GM18511 (cell line): ENCODE data around the gene IMMP2L.

ENCODE experiments used
- ATAC-seq: cut with Tn5 transposase; IDR thresholded peaks from one replicate; pipeline ENCODE4 v1.9.1; 2021; ENCODE audit warnings: mild to moderate bottlenecking, moderate library complexity; ENCODE audit not compliant: unreplicated experiment

The IMMP2L gene

DNA sequence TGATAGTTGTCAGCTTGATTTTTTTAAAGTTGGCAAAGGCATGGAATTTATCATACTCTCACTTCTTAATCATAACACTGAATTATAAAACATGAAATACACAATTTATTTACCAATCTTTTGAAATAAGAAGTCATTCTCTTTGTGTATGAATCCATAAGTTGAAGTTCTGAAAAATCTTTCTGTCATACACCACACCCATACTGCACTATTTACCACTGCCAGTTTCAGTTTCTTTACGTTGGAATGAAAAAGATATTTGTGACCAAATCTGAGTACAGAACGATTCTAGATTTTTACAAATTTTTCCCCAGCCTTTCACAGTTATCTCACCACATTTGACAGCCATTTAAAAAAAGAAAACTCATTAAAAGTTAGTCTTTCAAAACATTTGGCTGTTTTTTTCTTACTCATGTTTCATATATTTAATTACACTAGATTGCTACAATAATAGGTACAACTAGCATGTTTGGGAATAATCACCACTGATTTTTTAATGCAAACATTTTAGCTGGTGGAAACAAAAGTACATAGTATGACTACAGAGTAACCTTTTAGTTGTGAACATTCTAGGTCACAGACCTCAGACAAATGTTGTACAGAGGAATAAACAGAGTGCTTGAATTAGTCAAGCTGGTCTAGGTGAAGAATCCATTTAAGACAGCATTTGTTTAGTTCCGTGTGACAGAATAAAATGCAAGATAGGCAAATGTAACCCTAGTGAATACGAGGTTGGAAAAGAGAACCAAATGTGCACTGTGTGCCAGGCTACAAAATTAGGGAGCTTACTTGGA is 656.3 kb downstream of the IMMP2L start:
- no peak for ATAC-seq

DNA sequence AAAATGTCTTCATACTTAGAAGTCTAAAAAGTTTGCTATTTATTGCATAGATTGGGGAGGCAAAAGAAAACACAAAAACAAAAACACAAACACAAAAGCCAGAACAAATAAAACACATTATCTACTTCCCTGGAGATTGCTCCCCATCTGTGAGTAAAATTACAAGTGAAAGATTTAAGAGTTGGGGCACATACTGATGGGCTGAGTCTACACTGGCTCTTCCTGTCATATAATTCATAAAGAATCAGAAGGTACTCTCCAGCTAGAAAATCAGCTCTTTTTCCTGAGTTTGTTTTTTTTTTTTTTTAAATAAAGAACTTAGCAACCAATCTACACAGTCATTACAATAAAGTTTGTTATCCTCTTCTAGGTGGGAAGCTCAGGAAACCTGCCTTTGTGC is 663.8 kb downstream of the IMMP2L start:
- no peak for ATAC-seq

DNA sequence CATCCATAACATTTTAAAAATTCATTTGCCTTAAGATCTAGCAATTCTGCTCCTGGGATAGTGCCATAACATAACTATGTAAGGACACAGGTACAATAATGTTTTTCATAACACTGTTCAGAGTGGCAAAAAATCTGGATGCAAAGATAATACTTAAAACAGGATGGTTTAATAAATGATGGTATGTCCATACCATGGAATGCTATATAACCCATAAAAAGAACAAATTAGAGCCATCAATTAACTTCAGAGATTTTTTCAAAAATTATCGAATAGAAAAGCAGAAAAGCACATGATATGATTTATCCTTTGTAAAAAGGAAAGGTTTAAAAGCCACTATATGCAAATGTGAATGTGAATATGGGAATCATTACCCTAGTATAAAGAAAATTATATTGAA is 664.8 kb downstream of the IMMP2L start:
- ATAC-seq = no peak

DNA sequence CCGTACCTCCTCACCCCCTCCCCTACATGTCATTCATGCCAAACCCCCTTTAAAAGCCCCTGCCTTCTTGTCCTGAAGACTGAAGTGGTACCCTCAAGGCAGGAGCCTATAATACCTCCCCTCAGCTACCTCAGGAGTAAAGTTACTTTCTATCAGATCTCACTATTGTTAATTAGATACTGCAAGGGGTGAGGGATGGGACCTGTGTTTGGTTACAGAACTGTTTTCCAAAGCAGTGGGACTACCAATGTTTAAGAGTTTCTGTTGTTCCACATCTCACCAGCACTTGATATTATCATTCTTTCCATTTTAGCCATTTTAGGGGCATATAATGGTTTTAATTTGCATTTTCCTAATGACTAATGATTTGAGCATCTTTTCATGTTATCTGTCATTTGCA is 668.2 kb downstream of the IMMP2L start:
- no peak for ATAC-seq

DNA sequence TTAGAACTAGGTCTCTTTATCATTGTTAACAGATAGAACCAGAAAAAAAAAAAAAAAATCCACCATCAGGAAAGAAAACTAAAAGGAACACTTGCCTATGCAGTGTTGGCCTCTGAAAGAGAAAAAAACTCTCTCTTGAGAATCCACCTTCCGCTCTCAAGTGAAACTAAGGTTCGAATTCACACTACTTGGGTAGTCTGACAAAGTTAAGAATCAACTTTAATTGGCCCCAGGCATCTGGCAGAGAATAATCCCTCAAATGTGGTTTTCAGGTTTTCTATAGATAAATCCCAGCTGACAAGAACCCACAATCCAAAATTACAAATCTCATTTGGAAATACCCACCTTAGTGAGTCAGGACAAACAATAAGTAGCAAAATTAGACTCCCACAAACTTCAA is 671.1 kb downstream of the IMMP2L start:
- no peak for ATAC-seq

DNA sequence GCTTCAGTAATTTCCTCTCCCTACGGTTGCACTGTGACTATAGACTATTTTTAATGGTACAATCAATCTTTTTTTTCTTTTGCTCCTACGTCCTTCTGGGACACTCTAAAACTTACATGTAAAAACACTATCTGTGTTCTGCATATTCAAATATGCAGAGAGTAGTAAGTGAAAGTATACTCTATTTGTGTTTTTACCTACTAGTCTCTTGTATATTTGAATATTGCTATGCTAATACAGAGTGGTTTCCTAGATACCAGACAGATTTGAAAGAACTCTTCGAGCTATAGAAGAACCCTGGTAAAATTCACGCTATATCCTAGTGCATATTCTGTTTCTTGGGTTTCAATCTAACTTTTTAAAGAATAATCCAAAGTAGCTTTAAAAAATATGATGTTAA is 672.2 kb downstream of the IMMP2L start:
- no peak for ATAC-seq

DNA sequence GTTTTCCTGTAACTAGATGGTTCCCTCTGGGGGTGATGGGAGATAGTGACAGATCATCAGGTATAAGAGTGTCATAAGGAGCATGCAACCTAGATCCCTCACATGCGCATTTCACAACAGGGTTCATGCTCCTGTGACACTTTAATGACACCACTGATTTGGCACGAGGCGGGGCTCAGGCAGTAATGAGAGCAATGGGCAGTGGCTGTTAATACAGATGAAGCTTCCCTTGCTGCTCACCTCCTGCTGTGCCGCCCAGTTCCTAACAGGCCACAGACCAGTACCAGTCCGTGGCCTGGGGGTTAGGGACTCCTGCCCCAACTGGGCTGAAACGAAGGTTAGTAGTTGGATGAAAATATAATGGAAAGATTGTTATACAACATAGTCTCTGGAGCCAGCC is 673.0 kb downstream of the IMMP2L start:
- no peak for ATAC-seq

DNA sequence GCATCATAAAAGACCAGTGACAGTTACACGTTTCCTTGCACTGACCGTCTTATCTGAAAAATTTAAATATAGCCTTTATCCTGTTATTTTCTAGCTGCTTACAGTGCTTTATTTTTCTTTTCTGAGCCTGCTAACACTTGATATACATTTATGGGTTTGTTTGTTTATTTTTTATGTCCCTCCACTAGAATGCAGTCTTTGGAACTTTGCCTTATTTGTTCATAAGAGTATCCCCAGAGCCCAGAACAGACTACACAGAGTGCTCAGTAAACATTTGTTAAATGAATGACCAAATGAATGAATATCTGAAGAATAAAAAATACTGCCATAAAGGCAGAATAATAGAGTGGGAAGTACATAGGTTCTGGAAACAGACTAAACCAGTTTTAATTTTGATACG is 673.7 kb downstream of the IMMP2L start:
- ATAC-seq = no peak

DNA sequence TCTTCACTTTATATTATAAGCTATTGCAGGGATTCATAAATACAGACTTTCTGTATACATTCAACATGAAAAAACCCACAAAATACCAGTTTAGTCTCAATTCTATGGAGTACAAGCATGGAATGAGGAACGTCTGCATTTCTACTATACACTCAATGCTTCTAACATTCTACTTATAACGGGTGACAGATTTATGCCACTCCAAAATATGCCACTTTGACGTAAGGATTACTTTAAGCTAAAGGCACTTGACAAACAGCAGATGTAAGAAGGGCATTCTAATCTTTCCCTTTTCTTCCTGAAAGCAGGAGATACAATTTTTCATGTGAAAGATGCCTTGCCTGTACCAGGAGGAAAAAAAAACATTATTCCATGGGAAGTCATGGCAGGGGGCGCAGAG is 676.8 kb downstream of the IMMP2L start:
- no peak for ATAC-seq

DNA sequence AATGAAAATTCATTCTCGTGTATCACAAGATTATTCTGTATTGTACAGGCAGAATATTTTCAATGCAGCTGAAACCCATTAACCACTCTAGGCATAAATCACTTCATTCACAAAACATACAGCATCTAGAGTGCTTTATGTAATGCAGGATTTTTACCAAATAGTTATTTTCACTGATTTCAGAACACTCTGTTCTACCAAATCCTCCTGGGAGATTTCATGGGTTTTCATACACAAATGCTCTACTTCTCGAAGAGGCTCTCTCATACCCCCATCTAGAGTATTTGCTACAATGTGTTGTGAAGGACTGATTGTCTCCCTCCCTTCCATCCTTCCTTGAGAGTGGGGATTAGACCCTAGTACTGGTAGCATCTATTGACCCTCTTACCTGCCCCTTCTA is 680.6 kb downstream of the IMMP2L start:
- no peak for ATAC-seq

DNA sequence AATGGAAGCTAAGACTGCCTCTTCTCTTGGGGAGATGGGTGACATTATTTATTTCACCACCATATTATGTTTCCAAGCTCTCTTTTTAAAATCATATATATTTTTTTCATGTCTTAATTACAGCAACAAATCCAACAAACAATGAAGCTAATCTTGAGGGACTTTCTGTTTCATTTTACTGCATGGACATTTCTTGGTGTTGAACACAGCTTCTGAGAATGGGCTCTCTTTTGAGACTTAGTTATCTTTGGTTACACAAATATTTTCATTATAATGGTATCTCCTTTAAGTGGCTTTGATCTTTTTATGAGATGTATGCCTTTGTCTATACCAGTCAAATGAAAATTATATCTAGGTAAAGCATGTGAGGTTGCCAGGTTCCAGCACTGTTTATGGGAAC is 681.3 kb downstream of the IMMP2L start:
- no peak for ATAC-seq

DNA sequence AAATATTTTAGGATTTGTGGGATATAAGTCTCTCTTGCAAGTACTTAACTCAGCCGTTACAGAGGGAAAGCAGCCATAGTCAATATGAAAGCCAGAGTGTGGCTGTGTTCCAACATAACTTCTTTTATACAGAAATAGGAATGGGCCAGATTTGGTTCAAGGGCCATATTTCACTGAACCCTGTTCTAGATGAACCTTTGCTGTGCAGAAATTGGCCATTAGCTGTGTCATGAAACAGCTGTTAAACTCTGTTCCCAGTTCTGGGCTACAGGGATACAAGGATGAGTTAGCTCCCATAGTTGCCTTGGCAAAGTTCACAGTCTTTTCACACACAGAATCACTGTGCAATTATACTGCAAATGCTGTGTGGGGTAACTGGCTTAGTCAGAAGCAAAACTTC is 685.3 kb downstream of the IMMP2L start:
- no peak for ATAC-seq

DNA sequence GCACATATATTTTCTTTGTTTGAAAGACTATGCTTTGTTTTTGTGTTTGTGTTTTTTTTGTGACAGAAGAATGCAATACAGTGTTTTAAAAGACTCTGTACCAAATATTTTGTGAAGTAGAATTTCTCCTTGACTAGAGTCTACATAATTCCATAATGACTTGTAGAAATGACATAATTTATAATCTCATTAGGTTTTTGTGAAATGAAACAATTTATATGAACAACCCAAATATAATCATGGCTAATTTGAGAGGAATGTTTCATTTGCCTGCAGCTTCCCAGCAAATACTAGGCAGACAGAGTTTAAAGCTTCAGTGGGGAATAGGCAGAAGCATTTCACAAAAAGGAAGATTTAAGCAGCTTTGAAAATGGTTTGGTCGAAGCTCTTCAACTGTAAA is 686.9 kb downstream of the IMMP2L start:
- no peak for ATAC-seq

DNA sequence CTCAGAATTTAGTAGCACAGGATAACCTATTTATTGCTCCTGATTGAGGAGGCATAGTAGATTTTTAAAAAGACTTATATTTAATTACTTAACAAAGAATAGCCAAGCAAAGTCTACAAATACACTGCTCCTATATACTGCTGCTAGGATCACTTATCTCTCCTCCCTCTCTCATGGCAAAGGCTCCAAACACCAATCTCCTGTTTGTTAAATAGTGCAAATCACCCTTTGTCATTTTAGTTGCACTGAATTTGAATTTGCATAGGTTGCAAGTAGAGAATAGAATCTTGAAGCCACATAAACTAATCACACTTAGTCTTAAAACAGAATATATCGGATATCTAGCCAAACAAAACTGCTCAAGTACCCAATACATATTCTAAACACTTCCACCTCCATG is 690.4 kb downstream of the IMMP2L start:
- ATAC-seq = no peak

DNA sequence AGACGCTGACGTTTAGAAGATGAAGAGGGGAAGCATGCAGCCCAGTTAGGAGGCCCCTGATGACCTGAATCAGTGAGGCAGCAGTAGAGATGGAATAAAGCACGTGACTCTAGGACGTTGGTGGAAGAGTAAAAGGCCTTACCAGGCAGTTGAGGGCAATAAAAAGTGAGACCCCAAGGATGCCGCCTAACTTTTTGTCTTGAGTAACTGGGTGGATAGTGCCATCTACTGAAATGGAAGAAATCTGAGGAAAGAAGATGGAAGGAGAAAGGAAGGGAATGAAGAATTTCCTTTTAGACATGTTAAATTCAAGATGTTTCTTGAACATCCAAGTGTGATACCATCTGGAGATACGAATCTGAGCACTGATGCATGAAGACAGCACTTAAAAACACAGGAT is 691.4 kb downstream of the IMMP2L start:
- no peak for ATAC-seq

DNA sequence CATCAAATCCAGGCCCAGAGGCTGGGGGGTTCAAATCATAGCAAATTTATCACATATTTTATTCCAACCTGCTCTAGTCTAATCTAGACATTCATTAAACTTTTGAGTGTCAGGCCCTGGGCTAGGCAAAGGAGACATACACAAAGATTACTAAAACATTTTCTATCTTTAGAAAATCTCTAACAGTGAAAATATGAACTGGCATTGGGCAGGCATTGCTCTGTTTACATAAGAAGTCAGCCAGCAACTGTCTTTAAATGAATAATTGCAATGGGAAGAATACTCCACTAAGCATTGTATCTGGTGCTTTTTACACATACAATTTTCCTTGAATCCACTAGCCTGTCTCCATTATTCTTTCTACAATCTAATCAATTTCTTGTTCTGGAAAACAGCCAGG is 693.8 kb downstream of the IMMP2L start:
- ATAC-seq = no peak

DNA sequence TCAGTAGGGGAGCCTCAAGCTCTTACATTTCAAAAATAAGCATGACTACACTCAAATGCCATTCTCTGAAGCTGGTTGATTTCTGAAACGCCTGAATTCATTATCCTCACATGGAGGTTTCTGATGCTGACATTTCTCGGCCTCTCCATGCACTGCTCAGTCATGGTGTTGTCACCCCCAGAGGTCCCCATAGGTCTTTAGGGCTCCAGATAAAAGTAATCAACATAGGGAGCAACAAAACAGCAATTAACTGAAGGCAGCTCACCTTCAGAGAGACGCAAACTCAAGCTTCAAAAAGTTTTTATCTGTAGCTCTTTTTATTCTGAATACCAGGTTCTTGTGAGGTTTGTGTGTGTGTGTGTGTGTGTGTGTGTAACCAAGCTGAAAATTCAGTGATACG is 694.5 kb downstream of the IMMP2L start:
- no peak for ATAC-seq

DNA sequence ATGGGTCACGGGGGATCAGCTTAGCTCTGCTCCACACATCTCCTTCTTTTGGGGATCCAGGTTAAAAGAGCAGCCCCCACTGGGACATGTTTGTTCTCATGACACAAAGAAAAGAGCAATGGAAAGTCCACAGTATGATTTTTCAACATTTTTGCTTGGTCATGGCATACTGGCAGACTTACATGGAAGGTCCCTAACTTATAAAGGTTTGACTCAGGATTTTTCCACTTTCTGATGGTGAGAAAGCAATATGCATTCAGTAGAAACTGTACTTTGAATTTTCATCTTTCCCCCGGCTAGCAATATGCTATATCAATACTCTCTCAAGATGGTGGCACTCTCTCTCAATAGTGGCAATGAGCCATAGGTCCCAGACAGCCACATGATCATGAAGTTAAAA is 699.0 kb downstream of the IMMP2L start:
- no peak for ATAC-seq

DNA sequence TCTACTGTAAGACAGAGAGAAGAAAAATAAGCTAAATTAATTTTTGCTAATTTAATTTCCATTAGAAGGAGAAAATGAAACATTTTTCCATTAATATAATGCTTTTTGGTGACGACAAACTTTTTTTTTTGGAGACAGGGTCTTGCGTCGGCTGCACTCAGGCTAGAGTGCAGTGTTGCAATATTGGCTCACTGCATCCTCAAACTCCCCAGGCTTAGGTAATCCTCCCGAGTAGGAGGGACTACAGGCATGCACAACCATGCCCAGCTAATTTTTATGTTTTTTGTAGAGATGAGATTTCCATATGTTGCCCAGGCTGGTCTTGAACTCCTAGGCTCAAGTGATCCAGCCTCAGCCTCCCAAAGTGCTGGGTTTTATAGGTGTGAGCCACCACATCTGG is 701.1 kb downstream of the IMMP2L start:
- no peak for ATAC-seq

DNA sequence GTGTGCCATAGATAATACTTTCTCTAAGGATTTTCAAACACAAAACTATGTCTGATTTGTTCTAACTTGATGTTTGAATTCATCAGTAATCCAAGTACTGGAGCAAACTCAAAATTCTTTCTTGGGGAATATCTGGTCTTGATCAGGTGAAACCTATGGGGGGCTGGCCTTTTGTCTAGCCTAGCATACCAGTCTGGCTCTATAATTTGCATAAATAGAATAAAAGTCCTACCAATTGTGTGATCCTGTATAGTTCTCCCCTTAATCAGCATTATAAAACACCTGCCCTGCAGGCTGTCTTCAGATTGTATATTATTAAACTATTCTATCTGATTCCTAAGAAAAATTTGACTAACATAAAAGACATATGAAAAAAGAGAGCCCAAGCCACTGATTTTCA is 705.2 kb downstream of the IMMP2L start:
- no peak for ATAC-seq

DNA sequence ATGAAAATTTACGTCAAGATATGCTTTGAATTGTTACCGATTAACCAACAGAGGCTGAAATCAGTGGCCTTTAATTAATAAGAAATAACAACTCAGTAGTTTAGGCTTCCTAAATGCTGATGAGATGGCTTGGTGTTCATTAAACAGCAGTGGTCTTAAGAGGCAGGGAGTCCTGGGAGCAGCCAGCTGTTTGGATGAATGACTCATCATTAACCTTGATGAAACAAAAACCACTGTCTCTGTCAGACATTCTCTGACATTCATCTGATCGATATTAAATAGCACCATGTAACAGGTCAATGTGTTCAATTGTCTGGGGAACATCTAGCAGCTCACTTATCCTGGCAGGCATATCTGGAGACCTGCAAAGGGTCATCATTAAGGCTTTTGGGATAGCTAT is 705.6 kb downstream of the IMMP2L start:
- ATAC-seq = no peak

DNA sequence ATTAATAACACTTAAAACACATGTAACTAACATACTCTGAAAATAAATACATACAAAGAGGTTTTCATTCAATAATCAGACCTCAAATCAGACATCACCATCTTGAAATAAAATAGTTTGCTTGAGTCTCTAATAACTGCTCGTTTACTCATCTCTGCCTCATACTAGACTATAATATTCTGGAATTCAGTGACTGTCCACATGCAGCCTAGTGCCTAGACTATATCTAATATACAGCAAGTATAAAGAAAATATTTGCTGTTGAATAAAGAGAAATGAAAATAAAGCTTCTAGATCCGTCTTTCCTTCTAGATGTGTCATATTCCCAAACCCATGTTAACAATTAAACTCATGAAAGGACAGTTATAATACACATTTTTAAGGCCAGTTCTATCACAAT is 707.6 kb downstream of the IMMP2L start:
- ATAC-seq = no peak

DNA sequence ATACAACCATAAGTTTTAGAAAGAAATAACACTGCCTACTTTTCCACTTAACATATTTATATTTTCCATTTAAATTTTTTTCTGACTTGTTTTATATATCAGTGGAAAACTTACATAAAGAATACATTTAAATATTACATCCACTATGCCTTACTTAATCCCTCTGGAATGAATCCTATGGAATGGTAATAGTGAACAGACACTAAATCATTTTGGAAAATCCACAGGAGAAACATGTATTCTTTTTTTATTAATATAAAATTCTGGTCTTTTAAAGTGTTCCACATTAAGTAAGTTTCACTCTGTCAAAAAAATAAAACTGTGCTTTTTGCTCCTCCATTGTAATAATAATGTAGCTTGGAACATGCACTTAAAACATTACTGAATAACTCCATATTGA is 708.1 kb downstream of the IMMP2L start:
- no peak for ATAC-seq
